Mesenchymal stem cell (in vitro differentiated cells and primary cell): ENCODE results near the gene STX3.

Experiments
- DNase-seq: peaks from one replicate; pipeline ENCODE4 v3.0.0-alpha.2; 2013
- H2AFZ ChIP-seq: one replicate; pipeline ENCODE4 v1.6.1; 2013; ENCODE audit warnings: low read depth, mild to moderate bottlenecking, control low read depth, inconsistent platforms, low read length, moderate library complexity
- H2AK5ac ChIP-seq: 2 replicates; pipeline ENCODE4 v1.6.1; 2013; ENCODE audit warnings: low read length, moderate library complexity, mild to moderate bottlenecking, inconsistent platforms; ENCODE audit not compliant: severe bottlenecking
- H2BK120ac ChIP-seq: one replicate; pipeline ENCODE4 v1.6.1; 2013; ENCODE audit warnings: low read depth, mild to moderate bottlenecking, inconsistent platforms, low read length, moderate library complexity
- H2BK12ac ChIP-seq, 2 experiments: one replicate each; pipeline ENCODE4 v1.6.1; 2013; ENCODE audit warnings: inconsistent platforms in 2 of 2, low read length in 2 of 2, mild to moderate bottlenecking in 2 of 2, moderate library complexity in 2 of 2, control low read depth in 1 of 2
- H2BK15ac ChIP-seq: one replicate; pipeline ENCODE4 v1.6.1; 2013; ENCODE audit warnings: mild to moderate bottlenecking, low read depth, inconsistent platforms; ENCODE audit not compliant: poor library complexity, severe bottlenecking
- H2BK5ac ChIP-seq: 2 replicates; pipeline ENCODE4 v1.6.1; 2013; ENCODE audit warnings: low read depth, mild to moderate bottlenecking, low read length, control low read depth, inconsistent platforms; ENCODE audit not compliant: poor library complexity, severe bottlenecking
- H3K14ac ChIP-seq, 2 experiments: one replicate each; pipeline ENCODE4 v1.6.1; 2013; ENCODE audit warnings: inconsistent platforms in 2 of 2, low read length in 2 of 2, control low read depth in 1 of 2, mild to moderate bottlenecking in 1 of 2, moderate library complexity in 1 of 2
- H3K18ac ChIP-seq, 2 experiments: one replicate each; pipeline ENCODE4 v1.6.1; 2013; ENCODE audit warnings: inconsistent platforms in 2 of 2, low read length in 2 of 2, control low read depth in 1 of 2, low read depth in 1 of 2, mild to moderate bottlenecking in 1 of 2
- H3K23ac ChIP-seq, 2 experiments: one replicate each; pipeline ENCODE4 v1.6.1; 2013; ENCODE audit warnings: inconsistent platforms in 2 of 2, low read length in 2 of 2, mild to moderate bottlenecking in 2 of 2, moderate library complexity in 2 of 2, control low read depth in 1 of 2
- H3K27ac ChIP-seq: 2 replicates; pipeline ENCODE4 v1.5.1; 2013; ENCODE audit warnings: mild to moderate bottlenecking, moderate library complexity, low read length, control low read depth, inconsistent platforms; ENCODE audit not compliant: poor library complexity, severe bottlenecking
- H3K27me3 ChIP-seq, 2 experiments: 2 replicates each; pipeline versions ENCODE4 v1.6.1 to v1.7.0; 2013; ENCODE audit warnings: low read length in 2 of 2, mild to moderate bottlenecking in 2 of 2, moderate library complexity in 2 of 2, control low read depth in 1 of 2, inconsistent platforms in 1 of 2; ENCODE audit not compliant: control insufficient read depth in 1 of 2, insufficient read depth in 1 of 2
- H3K36me3 ChIP-seq, 2 experiments: 2 replicates each; pipeline versions ENCODE4 v1.6.1 to v1.7.0; 2013; ENCODE audit warnings: low read length in 2 of 2, control low read depth in 1 of 2, inconsistent platforms in 1 of 2, low read depth in 1 of 2, mild to moderate bottlenecking in 1 of 2; ENCODE audit not compliant: insufficient read depth in 2 of 2, control insufficient read depth in 1 of 2
- H3K4ac ChIP-seq, 2 experiments: one replicate each; pipeline ENCODE4 v1.6.1; 2013; ENCODE audit warnings: inconsistent platforms in 2 of 2, low read length in 2 of 2, mild to moderate bottlenecking in 2 of 2, moderate library complexity in 2 of 2, control low read depth in 1 of 2, low read depth in 1 of 2
- H3K4me1 ChIP-seq: 2 replicates; pipeline ENCODE4 v1.6.1; 2013; ENCODE audit warnings: low read depth, low read length, control low read depth; ENCODE audit not compliant: control insufficient read depth, insufficient read depth
- H3K4me2 ChIP-seq: 2 replicates; pipeline ENCODE4 v1.6.1; 2013; ENCODE audit warnings: low read length, mild to moderate bottlenecking, inconsistent platforms; ENCODE audit not compliant: poor library complexity, severe bottlenecking
- H3K4me3 ChIP-seq, 2 experiments: 2 replicates each; pipeline versions ENCODE4 v1.5.1 to v1.7.0; 2013; ENCODE audit warnings: low read length in 2 of 2, mild to moderate bottlenecking in 2 of 2, control low read depth in 1 of 2, low read depth in 1 of 2; ENCODE audit not compliant: insufficient read depth in 1 of 2
- H3K79me1 ChIP-seq: replicated peaks from 2 replicates; pipeline ENCODE4 v1.6.1; 2013; ENCODE audit warnings: mild to moderate bottlenecking, control low read depth, low read length, inconsistent platforms; ENCODE audit not compliant: poor library complexity, severe bottlenecking
- H3K9ac ChIP-seq: 2 replicates; pipeline ENCODE4 v1.7.0; 2013; ENCODE audit warnings: mild to moderate bottlenecking, low read length, moderate library complexity
- H3K9me3 ChIP-seq: 2 replicates; pipeline ENCODE4 v1.7.0; 2013; ENCODE audit warnings: mild to moderate bottlenecking, low read length; ENCODE audit not compliant: control insufficient read depth
- H4K8ac ChIP-seq: one replicate; pipeline ENCODE4 v1.6.1; 2013; ENCODE audit warnings: inconsistent platforms, mild to moderate bottlenecking, low read length, moderate library complexity
- H4K91ac ChIP-seq: one replicate; pipeline ENCODE4 v1.6.1; 2013; ENCODE audit warnings: mild to moderate bottlenecking, low read length, inconsistent platforms
- WGBS: methylation state at CpG from one replicate; pipeline ENCODE4 v1.1.7; 2013; ENCODE audit warnings: mixed read lengths; 5-methylcytosine and 5-hydroxymethylcytosine counted together

The STX3 gene

GRCh38 chr11:59822989-59823566 lies 67.9 kb downstream of the STX3 start:
- Histone ChIP-seq H3K4me1 (no peaks in the 10 kb centered on the region), H2BK15ac (no peak overlapping the region), H3K27me3 (no peaks in the 10 kb centered on the region), H3K9me3 (no peaks in the 10 kb centered on the region), H4K8ac (no peak overlapping the region), H3K79me1 (no peaks in the 10 kb centered on the region), H3K4me3 (no peak overlapping the region), H2AK5ac (no peak overlapping the region), H3K9ac (peak overlapping the region; percentile 14), H3K4me2 (no peak overlapping the region), H3K18ac (no peak overlapping the region), H3K27ac (no peak overlapping the region), H4K91ac (no peak overlapping the region), H2BK5ac (no peak overlapping the region), H2BK12ac (no peak overlapping the region), H3K14ac (no peak overlapping the region), H2BK120ac (no peak overlapping the region), H3K4ac (no peak overlapping the region), H2AFZ (no peak overlapping the region), H3K36me3 (no peaks in the 10 kb centered on the region), H3K23ac (no peak overlapping the region)
- WGBS: 35% methylated on average over 6 of the region's 9 CpGs
- peak; percentile 74 for DNase-seq

DNA sequence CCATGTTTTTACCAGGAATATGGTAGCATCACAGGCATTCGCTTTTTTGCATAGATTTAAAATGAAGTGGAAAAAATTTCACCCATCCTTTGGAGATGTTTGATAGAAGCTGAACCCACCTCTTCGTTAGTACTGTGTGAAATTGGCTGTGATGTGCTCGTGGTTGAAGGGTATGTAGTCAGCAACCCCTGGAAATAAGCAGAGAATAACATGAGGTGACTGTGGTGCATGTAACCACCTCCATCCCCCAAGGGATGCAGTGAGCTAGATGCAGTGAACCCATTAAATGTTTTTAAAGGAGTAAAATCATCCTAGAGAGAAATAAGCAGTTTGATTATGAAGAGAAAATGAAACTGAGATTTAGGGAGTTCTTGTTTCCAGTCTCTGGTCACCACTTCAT lies 74.2 kb downstream of the STX3 start:
- WGBS: 66% methylated on average over 3 of the region's 3 CpGs

DNA sequence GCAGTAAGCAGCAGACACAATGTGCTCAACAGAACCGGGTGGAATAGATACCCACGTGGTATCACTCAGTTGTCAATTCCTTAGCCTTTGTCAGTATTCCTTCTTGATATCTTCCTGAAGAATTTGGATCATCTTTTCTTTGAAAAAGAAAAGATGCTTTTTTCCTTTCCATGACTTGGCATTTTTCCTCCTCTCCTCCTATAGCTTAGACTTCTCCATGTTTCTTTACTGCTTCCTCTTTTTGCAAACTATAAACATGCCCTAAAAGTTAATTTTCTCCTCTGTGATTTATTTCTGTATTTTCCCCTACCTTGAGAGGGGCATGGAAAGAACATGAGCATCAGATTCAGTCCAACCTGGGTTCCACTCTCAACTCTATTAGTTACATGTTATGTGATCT lies 78.4 kb downstream of the STX3 start:
- no peak overlapping the region for H3K23ac ChIP-seq
- no peak overlapping the region for H3K4ac ChIP-seq
- H4K8ac ChIP-seq: no peak overlapping the region
- no peak overlapping the region for H2BK5ac ChIP-seq
- no peak overlapping the region for H2BK15ac ChIP-seq
- no peak for DNase-seq
- no peak overlapping the region for H4K91ac ChIP-seq
- H2AK5ac ChIP-seq: no peak overlapping the region
- H2BK12ac ChIP-seq: no peak overlapping the region
- H3K9me3 ChIP-seq: no peaks in the 10 kb centered on the region
- 92% methylated on average over 2 of the region's 2 CpGs for WGBS
- no peak overlapping the region for H3K4me3 ChIP-seq
- H2AFZ ChIP-seq: no peak overlapping the region
- no peak overlapping the region for H3K14ac ChIP-seq
- H3K4me2 ChIP-seq: no peak overlapping the region
- no peak overlapping the region for H2BK120ac ChIP-seq
- H3K36me3 ChIP-seq: no peaks in the 10 kb centered on the region
- H3K79me1 ChIP-seq: no peaks in the 10 kb centered on the region
- no peak overlapping the region for H3K27ac ChIP-seq
- no peak overlapping the region for H3K18ac ChIP-seq
- no peaks in the 10 kb centered on the region for H3K4me1 ChIP-seq
- H3K27me3 ChIP-seq: no peaks in the 10 kb centered on the region
- H3K9ac ChIP-seq: no peak overlapping the region

More for the DNA sequence above, 74.2 kb downstream of the STX3 start:
- no peak overlapping the region for H4K8ac ChIP-seq
- no peak for DNase-seq
- H2AK5ac ChIP-seq: no peak overlapping the region
- no peak overlapping the region for H3K14ac ChIP-seq
- no peak overlapping the region for H4K91ac ChIP-seq
- H3K18ac ChIP-seq: no peak overlapping the region
- no peak overlapping the region for H2BK12ac ChIP-seq
- no peaks in the 10 kb centered on the region for H3K4me1 ChIP-seq
- H3K79me1 ChIP-seq: no peaks in the 10 kb centered on the region
- H3K27me3 ChIP-seq: no peaks in the 10 kb centered on the region
- H3K9me3 ChIP-seq: no peaks in the 10 kb centered on the region
- H3K4me2 ChIP-seq: no peak overlapping the region
- H2BK5ac ChIP-seq: no peak overlapping the region
- no peak overlapping the region for H2BK120ac ChIP-seq
- no peak overlapping the region for H3K4ac ChIP-seq
- H3K36me3 ChIP-seq: no peaks in the 10 kb centered on the region
- no peak overlapping the region for H3K9ac ChIP-seq
- H2AFZ ChIP-seq: no peak overlapping the region
- H3K27ac ChIP-seq: no peak overlapping the region
- no peak overlapping the region for H3K23ac ChIP-seq
- H3K4me3 ChIP-seq: no peak overlapping the region
- no peak overlapping the region for H2BK15ac ChIP-seq

GRCh38 chr11:59839615-59840014 lies 84.4 kb downstream of the STX3 start:
- Histone ChIP-seq H3K4me2 (no peak overlapping the region), H2BK5ac (no peak overlapping the region), H3K36me3 (no peaks in the 10 kb centered on the region), H3K14ac (no peak overlapping the region), H4K91ac (no peak overlapping the region), H3K9me3 (no peaks in the 10 kb centered on the region), H4K8ac (no peak overlapping the region), H3K4me3 (no peak overlapping the region), H3K4ac (no peak overlapping the region), H3K4me1 (no peaks in the 10 kb centered on the region), H2AFZ (no peak overlapping the region), H3K27me3 (no peaks in the 10 kb centered on the region), H3K23ac (no peak overlapping the region), H2BK120ac (no peak overlapping the region), H2BK15ac (no peak overlapping the region), H3K27ac (no peak overlapping the region), H2AK5ac (no peak overlapping the region), H3K9ac (no peak overlapping the region), H3K18ac (no peak overlapping the region), H2BK12ac (no peak overlapping the region), H3K79me1 (no peaks in the 10 kb centered on the region)
- DNase-seq: no peak
